HepG2 (cell line): ENCODE measurements around the gene UBL7. TPM values are rescaled to one million over a fixed set of nuclear protein-coding genes. Genes with fewer than 3 reads are reported as not detected.

Experiments
- ATF7 ChIP-seq, 2 experiments: fragments of 450-650 bp in 1 of 2; sonication (generic) in 1 of 2; formaldehyde crosslinking in 1 of 2; IDR thresholded peaks; 2 replicates each; pipeline versions ENCODE4 v1.4.0 to v1.6.1; 2016 to 2020; ENCODE audit warnings: antibody characterized with exemption in 1 of 2, mild to moderate bottlenecking in 1 of 2, missing genetic modification reagents in 1 of 2
- CHCHD3 ChIP-seq: sonication (generic); formaldehyde crosslinking; IDR thresholded peaks from 2 replicates; pipeline ENCODE4 v1.8.0; 2022; ENCODE audit warnings: mild to moderate bottlenecking, missing genetic modification reagents, moderate library complexity
- GABPB1 ChIP-seq: IDR thresholded peaks from 2 replicates; pipeline ENCODE4 v1.6.1; 2016; ENCODE audit warnings: mild to moderate bottlenecking, missing genetic modification reagents, moderate library complexity, missing compliant biosample characterization
- KAT7 ChIP-seq: IDR thresholded peaks from 2 replicates; pipeline ENCODE4 v1.6.1; 2018; ENCODE audit warnings: borderline replicate concordance, missing compliant biosample characterization
- MYNN ChIP-seq: sonication (generic); formaldehyde crosslinking; IDR thresholded peaks from 2 replicates; pipeline ENCODE4 v1.4.0; 2020; ENCODE audit warnings: mild to moderate bottlenecking, low read depth, missing genetic modification reagents
- PAF1 ChIP-seq: IDR thresholded peaks from 2 replicates; pipeline ENCODE4 v1.6.1; 2016; ENCODE audit warnings: missing genetic modification reagents, missing compliant biosample characterization
- PAX8 ChIP-seq: sonication (generic); formaldehyde crosslinking; IDR thresholded peaks from 2 replicates; pipeline ENCODE4 v1.8.0; 2022; ENCODE audit warnings: mild to moderate bottlenecking, missing genetic modification reagents, borderline replicate concordance
- THAP11 ChIP-seq: IDR thresholded peaks from 2 replicates; pipeline ENCODE4 v1.6.1; 2016; ENCODE audit warnings: missing biosample characterization, missing genetic modification reagents
- ZBTB40 ChIP-seq, 2 experiments: fragments of 450-650 bp in 1 of 2; sonication (generic) in 1 of 2; formaldehyde crosslinking in 1 of 2; IDR thresholded peaks; 2 replicates each; pipeline versions ENCODE4 v1.6.1 to v1.8.0; 2016 to 2022; ENCODE audit warnings: antibody characterized with exemption in 1 of 2, mild to moderate bottlenecking in 1 of 2, missing genetic modification reagents in 1 of 2
- ZNF224 ChIP-seq: sonication (generic); formaldehyde crosslinking; IDR thresholded peaks from 2 replicates; pipeline ENCODE4 v1.5.0; 2020; ENCODE audit warnings: mild to moderate bottlenecking, missing genetic modification reagents
- ZNF260 ChIP-seq: sonication (generic); formaldehyde crosslinking; IDR thresholded peaks from 2 replicates; pipeline ENCODE4 v1.4.0; 2020; ENCODE audit warnings: missing genetic modification reagents, low read depth, mild to moderate bottlenecking, borderline replicate concordance
- ZSCAN12 ChIP-seq: sonication (generic); formaldehyde crosslinking; IDR thresholded peaks from 2 replicates; pipeline ENCODE4 v1.9.0; 2021; ENCODE audit warnings: mild to moderate bottlenecking, missing genetic modification reagents
- polyA plus RNA-seq, 8 experiments: library from polyadenylated mRNA; depleted of rRNA in 3 of 8; stranded (reverse) in 7 of 8; unstranded in 1 of 8; fragments of >200 nt; fragmentation: Illumina TruSeq in 4 of 8; extraction: Trizol in 4 of 8; gene quantifications; 2 replicates each; pipeline versions ENCODE4 v1.2.1 to v1.2.3, GENCODE V29; 2011 to 2016; ENCODE audit warnings: low read depth in 4 of 8, missing spikeins in 1 of 8, mixed read lengths in 1 of 8; ENCODE audit not compliant: insufficient read depth in 1 of 8
- total RNA-seq, 5 experiments: library from RNA; depleted of rRNA; stranded (reverse); fragments of >200 nt; fragmentation: Illumina TruSeq; extraction: Trizol; gene quantifications; 2 replicates each; pipeline ENCODE4 v1.2.3, GENCODE V29; 2016; ENCODE audit warnings: low read depth in 1 of 5
- TF ChIP-seq, protein P1 (sequence below): sonication (generic); formaldehyde crosslinking; IDR thresholded peaks from 2 replicates; pipeline ENCODE4; 2020; ENCODE audit warnings: missing genetic modification reagents, mild to moderate bottlenecking, borderline replicate concordance
- TF ChIP-seq, protein P2 (sequence below): sonication (generic); formaldehyde crosslinking; IDR thresholded peaks from 2 replicates; pipeline ENCODE4 v1.5.1; 2020; ENCODE audit warnings: missing genetic modification reagents, mild to moderate bottlenecking, borderline replicate concordance

UBL7 gene
- total and polyA plus RNA-seq, 2 of the 13 experiments (the other 11 are each of a cell fraction or from before 2014, with no cell fraction given) = 55.0 to 63.5 TPM

DNA sequence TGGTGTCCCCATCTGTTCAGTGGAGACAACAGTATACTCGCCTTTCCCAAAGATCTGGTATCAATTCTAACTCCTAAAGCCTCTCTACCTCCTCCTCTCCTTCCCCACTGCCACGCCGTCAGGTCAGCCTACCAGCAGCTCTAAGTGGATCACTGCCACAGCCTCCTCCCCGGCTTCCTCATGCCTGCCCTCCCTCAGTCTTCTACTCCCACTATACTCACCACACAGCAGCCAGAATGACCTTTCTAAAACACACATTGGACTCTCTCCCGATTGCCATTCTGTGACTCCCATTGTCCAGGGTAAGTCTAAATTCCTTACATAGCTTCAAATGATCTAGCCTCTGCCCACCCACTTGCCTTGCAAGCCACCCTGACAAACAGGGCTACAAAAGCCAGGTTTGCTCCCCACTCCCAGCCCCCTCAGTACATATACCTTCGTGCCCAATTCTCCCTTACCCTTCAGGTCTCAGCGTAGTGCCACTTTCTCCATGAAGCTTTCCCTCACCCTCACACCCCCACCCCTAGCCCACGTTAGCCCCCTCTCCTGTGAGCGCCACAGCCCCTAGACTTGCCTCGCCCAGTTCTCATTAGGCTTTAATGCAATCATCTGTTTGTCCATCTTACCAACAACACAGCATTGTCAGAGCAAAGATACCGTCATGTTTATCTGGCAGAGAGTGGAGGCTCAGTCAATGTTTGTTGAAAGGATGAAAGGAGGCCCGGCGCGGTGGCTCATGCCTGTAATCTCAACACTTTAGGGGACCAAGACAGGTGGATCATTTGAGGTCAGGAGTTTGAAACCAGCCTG lies 17.7 kb downstream of the UBL7 start (continued):
- TF ChIP-seq ZBTB40 (IDR thresholded peaks at IDR 0.05) (no peak), ZBTB40 (CRISPR knock-in tag; IDR thresholded peaks at IDR 0.05) (no peak; the same call in 1 of the 2 replicates), ZSCAN12 (CRISPR knock-in tag) (no peak), PAF1 (CRISPR knock-in tag) (no peak), ZNF224 (no peak), THAP11 (CRISPR knock-in tag) (peak; percentile 78), ZNF260 (no peak), ATF7 (IDR thresholded peaks at IDR 0.05) (peak; percentile 39; the same call in 1 of the 2 replicates), ATF7 (CRISPR knock-in tag; IDR thresholded peaks at IDR 0.05) (peak; percentile 78), CHCHD3 (CRISPR knock-in tag) (no peak), MYNN (CRISPR knock-in tag) (no peak), GABPB1 (CRISPR knock-in tag) (no peak), PAX8 (CRISPR knock-in tag) (no peak), KAT7 (CRISPR knock-in tag) (no peak)
- TF ChIP-seq, protein P1, sequence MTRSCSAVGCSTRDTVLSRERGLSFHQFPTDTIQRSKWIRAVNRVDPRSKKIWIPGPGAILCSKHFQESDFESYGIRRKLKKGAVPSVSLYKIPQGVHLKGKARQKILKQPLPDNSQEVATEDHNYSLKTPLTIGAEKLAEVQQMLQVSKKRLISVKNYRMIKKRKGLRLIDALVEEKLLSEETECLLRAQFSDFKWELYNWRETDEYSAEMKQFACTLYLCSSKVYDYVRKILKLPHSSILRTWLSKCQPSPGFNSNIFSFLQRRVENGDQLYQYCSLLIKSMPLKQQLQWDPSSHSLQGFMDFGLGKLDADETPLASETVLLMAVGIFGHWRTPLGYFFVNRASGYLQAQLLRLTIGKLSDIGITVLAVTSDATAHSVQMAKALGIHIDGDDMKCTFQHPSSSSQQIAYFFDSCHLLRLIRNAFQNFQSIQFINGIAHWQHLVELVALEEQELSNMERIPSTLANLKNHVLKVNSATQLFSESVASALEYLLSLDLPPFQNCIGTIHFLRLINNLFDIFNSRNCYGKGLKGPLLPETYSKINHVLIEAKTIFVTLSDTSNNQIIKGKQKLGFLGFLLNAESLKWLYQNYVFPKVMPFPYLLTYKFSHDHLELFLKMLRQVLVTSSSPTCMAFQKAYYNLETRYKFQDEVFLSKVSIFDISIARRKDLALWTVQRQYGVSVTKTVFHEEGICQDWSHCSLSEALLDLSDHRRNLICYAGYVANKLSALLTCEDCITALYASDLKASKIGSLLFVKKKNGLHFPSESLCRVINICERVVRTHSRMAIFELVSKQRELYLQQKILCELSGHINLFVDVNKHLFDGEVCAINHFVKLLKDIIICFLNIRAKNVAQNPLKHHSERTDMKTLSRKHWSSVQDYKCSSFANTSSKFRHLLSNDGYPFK (CRISPR knock-in tag) = no peak
- TF ChIP-seq, protein P2, sequence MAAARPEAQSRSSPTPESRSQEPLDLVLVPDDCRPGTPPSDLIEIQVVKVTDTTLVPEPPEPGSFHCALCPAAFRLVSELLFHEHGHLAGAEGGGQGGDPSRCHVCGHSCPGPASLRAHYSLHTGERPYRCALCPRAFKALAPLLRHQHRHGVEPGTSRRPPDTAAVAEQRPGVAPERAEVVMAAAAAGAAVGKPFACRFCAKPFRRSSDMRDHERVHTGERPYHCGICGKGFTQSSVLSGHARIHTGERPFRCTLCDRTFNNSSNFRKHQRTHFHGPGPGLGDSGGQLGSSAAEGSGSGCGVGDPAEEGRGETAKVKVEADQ = 0 out of 2 replicates have a peak, but pooled peaks have one; percentile 52
